Left renal cortex interstitium (tissue), 4 donors: ENCODE measurements around the gene FOLR2. TPM values are rescaled to one million over a fixed set of nuclear protein-coding genes. Genes with fewer than 3 reads are reported as not detected.

Source experiments
- DNase-seq, 4 donors: peaks; one replicate each; pipeline ENCODE4 v3.0.0-alpha.2; 2013; ENCODE audit warnings: low read depth in 4 of 4, low spot score in 2 of 4, missing footprints in 1 of 4
- polyA plus RNA-seq, 4 donors: library from polyadenylated mRNA; unstranded; fragments of 120-200 nt; gene quantifications; one replicate each; pipeline ENCODE4 v1.2.1, GENCODE V29; 2013; ENCODE audit not compliant: insufficient read length in 4 of 4

FOLR2 gene
- polyA plus RNA-seq, 4 donors, result 8.3 to 13.0 (median 11.0) TPM

DNA sequence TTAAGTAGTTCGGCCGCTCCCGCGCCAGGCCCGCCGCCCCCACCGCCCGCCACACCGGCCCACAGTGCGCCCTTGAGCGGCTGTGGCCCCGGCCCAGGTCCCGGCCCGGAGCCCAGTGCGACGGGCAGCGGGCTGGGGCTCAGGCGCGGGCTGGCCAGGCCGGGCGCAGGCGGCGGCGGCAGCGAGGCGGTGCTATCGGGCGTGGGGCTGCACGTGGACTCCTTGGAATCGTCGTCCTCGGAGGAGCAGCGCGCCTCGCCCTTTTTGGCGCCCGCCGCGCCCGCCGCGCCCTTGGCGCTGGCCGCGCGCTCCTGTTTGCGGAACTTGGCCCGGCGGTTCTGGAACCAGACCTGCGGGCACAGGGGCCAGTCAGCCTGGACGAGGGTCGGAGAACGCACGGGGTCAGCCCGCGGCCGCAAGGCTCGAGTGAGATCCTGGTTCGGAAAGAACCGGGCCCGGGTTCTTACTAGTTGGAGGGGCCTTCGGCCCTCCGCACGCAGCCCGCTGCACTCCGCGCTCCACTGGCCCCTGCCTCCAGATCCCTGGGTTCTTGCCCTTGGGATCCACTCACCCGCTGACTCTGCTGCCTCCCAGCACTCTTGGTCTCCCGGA lies 23.4 kb downstream of the FOLR2 start:
- no peak for DNase-seq

DNA sequence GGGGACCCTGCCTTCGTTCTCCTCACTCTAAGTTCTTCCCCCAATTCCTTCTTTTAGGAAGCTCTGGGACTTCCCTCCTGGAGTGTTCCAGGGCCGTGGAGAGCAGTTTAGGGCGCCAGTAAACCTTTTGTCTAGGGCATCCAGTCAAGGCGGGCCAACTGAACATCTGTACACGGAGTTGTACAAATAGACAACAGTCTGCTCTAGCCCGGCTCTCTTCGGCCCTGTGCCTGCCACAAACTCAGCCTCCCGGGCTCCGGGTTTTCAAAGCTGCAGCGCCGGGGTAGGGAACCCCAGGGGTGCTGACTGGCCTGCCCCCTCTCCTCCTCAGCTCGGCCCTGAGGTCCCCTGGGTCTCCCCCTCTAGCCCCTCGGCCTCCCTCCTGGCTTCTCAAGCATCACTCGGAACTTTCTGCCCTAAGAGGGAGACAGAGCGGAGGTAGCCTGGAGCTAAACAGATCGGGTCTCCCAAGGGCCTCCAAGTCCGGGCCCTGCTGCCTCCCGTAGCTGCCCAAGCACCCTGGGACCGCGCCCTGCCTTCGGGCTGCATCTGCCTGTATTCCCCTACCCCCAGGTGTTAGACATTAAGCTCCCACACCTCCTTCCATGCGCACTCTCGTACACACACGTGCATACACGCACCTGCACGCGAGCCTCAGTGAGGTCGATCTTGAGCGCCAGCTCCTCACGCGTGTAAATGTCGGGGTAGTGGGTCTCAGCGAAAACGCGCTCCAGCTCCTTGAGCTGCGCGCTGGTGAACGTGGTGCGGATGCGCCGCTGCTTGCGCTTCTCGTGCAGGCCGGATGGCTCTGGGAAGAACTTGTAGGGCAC lies 24.1 kb downstream of the FOLR2 start:
- DNase-seq, result no peak

DNA sequence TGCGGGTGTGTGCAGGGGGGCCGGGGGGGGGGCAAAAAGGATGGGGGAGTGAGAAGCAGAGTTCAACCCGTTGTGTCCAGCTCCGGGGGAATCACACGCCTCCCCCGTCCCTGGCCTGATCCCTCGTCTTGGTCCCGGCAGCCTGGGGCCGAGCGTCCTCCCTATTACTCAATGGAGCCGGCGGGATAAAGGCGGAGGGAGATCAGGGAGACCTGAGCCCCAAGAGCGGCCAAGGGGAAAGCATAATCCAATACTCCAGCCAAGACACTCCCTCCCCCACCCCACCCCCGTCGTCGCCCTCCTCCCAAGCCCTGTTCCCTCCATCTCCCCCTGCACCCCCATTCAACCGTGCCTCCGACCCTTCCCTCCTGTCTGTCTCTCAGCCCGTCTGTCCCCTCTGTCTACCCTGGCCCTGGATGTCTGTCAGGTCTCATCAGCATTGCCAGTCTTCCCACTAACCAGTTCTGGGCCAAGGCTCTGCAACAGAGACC lies 24.7 kb downstream of the FOLR2 start:
- DNase-seq, result no peak

DNA sequence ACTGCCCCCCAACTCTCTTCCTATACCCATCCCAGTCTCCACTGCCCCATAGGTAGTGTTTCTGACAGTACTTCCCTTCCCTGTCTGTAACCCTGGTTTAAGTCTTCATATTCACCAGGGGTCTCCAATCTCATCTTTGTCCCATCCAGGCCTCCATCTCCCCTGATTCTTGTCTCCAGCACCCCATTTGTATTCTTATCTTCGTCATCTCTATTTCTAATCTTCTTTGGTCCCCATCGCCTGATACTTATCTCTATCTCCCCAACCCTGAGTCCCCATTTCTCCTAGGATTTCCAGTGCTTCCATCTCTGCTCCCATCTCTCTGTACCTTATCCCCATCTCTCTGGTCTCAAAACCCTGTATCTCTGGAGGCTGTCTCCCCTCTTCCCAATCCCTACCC lies 25.5 kb downstream of the FOLR2 start:
- DNase-seq, result no peak

DNA sequence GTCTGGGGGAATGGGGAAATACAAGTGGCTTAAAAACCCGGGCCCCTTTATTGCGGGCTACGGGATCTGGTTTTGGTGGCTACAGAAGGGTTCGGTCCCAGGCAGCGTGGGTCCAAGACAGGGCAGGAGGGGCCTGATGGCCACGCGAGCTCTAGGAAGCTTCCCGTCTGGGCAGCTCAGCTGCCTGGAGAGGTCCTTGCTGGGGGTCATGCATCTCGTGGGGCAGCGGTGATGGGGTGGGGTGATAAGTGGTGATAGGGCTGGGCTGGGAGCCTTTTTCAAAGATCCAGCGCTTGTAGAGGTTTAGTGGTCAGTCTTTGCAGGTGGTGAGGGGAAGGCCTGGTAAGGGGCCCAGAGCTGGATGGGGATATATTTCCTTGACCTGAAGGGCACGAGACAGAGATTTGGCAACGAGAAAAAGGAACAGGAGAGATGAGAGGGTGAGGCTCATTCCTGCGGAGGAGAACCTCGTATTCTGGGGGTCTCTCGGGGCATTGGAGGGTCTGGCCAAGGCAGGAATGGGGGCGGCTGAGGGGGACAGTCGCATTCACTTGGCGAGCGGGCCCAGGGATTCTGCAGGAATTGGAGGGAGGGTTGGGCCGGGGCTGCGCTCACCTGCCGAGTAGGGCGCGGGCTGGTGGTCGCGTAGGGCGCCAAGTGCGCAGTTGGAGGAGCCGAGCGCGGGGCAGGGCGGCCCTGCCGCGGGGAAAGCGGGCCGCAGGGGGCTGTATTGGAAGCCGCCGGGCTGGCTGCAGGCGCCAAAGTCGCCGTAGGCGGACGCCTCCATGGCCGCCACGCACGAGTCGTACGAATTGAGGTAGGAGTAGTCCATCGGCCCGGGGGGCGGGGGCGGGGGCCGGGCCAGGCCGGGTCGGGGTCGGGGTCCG lies 26.8 kb downstream of the FOLR2 start:
- DNase-seq, result no peak

DNA sequence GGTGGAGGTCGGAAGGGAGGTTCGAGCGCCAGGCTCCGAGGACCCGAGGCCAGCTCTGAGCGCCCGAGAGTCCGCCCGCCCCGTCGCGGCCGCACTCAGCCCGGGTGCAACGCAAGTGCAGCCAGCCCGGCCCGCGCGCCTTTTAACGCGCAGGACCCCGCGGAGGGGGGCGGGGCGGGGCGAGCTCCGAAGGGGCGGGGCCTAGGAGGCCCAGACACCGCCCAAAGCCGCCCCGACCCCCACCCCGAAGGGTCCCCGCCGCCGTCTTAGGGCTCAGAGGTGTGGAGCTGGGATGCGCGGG lies 27.4 kb downstream of the FOLR2 start, which contains the start of gene PHOX2A:
PHOX2A (minus strand) TSS at position 117 of the 301 bp plus-strand sequence. CDS start 172 bp downstream, outside the sequence.
- DNase-seq, result no peak

DNA sequence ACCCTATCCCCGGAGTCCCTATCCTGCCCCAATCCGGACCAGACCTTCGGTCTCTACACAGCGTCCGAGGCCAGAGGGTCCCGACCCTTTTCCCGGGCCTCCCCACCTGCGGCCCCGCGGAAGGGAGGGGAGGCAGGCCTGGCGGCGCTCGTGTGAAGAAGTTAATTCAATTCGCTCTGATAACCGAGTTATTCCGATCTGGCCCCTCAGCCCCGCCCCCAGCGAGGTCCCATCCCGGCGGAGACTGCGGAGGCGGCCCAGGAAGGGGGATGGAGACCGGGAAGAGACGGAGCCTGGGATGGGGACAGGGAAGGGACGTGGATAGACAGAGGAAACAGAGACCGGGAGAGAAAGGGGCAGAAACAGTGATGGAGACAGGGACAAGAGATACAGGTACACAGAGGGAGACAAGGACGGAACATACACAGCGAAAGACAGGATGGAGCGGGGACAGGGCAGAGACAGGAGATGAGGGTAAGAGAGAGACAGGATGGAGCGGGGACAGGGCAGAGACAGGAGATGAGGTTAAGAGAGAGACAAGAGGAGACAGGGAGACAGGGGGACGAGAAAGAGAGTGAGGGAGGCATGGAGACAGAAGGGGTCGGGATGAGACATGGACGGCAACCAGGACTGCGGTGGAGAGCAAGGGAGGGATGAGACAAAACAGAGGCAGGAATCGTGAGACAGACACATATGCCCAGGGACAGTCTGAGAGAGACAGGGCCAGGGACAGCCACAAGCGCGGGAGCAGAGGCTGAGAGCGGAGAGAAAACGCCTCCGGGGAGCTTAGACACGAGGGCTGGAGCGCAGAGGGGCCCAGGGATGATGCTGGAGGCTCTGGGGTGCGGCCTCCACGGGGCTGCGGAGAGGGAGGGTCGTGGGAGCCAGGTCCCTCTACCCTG lies 28.0 kb downstream of the FOLR2 start:
- no peak for DNase-seq

DNA sequence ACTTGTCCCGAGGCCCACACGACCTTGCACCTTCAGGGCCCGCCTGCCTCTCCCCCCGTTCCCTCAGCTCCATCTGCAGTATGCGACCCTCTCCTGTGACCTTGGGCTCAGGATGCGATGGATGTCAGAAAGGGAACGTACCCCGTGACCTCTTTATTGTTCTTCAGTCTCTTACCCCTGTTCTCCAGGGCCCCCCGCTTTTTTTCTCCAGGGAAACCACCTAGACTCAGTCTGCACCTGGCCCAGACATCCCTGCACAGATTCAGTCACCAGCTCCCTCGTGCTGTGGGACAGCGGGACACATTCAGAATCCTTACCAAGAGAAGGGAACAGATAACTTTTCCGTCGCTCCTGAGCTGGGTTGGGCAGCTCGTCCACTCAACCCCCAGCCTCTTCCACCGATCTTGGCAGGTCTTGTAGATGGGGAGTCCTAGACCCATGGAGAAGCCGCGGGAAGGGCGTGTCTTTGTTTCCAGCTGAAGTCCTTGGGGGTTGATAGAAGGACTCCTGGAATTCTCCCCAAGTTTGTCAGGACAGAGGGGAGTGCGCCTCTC lies 28.7 kb downstream of the FOLR2 start:
- DNase-seq, result no peak

DNA sequence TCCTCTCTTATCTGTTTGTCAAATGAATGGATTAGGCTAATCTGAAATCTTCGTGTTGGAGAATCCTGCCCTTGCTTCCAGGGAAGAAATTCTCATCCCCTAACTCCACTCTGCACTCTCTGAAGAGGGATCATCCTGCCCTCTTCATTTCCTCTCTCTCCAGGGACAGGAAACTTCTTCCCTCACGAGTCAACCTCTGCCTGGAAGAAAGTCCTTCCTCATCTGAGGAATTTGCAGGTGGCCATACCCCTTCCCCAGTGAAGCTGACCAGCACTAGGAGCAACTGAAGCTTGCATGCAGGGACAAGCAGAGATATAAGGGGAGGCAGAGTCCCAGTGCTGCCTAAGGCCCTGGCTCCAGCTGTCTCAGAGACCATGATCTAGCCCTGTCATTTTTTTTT lies 31.0 kb downstream of the FOLR2 start:
- no peak for DNase-seq

DNA sequence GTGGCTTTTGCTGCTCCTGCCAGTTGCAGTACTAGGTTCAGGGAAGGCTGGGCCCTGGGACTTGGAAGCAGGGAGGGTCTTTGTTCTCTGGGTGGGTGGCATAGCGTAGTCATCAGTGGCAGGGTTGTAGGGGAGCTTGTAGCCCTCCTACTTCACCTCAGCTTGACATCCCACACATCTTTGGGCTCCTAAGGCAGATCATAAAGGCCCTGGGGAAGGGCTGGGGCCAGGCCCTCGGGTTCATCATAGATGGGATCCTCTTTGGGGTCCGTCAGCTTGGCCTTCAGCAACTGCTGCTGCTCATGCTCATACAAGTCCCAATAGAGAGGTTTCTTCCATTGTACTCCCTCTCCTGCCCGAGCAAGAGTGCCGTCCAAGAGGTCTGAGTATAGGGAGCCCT lies 33.4 kb downstream of the FOLR2 start:
- no peak for DNase-seq

DNA sequence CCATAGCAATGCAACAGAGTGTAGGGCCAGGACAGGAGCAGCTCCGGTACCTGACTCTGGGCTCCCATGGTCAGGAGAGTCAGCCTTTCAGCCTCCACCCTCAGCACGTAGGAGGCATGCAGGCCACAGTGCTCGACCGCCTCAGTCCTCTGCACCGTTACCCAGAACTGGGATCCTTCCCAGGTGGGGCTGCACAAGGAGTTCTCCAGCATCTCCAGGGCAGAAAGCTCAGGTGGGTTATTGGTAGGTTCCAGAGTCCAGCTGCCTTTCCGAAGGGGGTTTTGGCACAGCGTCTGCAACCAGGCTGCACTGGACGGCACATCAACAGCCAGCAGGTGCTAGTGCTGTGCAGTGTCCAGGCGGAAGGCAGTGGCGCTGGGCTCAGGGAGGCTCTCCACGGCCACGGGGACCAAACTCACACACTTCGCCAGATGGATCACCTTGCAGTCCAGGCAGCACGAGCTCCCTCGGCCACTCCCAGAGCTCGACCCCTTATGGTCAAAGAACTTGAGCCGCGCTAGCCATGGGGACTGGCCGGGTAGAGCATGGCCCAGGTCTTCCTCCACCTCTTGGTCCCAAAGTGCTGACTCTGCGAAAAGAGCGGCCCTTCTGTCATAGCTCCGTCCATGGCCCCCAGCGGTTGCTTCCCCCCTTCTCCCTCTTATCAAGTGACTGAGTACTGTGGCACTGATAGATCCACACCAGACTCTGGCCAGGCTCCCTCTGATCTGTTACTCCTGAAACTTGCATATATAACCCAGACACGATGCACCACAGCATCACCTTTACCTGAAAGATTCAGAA lies 34.3 kb downstream of the FOLR2 start:
- no peak for DNase-seq

DNA sequence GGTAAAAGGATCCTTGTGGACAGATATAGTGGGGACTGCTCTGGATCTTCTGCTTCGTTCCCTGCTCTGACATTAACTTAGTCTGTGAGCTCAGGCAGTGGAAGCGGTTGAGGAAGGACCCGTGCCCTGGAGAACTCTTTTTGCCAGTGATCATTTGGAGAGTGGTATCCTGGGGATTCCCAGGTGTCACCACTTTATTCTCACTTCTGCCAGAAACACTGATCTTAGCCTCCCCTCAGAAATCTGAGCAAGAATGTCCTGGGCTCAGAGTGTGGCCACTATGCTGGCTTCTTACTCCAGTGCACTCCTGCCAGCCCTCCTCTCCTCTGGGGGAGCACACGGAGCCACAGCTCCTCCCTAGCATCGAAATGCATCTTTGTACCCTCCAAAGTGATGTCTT lies 35.0 kb downstream of the FOLR2 start:
- no peak for DNase-seq

DNA sequence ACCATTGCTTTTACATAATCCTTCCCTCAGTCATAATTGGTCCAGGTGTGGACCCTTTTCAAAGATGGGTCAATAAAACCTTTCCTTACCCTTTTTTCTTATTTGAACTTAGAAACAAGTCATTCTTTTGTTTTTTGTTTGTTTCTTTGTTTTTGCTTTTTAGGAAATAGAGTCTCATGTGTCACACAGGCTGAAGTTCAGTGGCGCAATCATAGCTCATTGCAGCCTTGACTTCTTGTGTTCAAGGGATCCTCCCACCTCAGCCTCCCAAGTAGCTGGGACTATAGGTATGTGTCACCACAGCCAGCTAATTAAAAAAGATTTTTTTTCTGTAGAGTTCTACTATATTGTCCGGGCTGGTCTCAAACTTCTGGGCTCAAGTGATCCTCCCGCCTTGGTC lies 36.8 kb downstream of the FOLR2 start:
- no peak for DNase-seq

DNA sequence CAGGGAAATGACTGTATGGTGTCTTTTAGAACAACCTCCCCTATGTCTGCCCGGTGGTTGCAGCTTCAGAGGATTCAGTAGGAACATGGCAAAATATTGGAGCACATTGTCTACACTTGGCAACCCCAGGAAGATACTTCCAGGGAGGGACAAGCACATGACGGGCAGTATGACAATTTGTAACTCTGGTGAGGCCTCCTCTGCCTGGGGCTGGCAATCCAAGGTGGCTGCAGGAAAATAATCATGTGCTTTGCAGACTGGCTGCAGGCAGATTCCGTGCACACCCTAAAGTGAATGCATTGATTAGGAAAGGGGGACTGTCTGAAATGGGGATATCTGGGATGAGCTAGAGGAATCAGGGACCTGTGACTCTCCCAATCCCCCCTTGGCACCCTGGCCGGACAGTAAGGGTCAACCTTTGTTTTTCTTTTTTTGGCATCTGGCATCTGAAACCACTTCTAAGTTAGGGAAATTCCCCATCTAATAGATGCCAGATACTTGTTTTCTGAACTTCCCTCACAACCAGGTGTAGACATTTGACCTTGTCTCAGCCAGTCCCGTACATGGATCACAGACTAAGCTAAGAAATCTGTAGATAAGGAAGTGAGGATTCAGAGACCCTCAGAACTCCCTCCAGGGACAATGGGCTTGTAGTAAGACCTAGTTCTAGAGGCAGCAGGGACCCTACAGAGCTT lies 37.9 kb downstream of the FOLR2 start:
- DNase-seq, result no peak

DNA sequence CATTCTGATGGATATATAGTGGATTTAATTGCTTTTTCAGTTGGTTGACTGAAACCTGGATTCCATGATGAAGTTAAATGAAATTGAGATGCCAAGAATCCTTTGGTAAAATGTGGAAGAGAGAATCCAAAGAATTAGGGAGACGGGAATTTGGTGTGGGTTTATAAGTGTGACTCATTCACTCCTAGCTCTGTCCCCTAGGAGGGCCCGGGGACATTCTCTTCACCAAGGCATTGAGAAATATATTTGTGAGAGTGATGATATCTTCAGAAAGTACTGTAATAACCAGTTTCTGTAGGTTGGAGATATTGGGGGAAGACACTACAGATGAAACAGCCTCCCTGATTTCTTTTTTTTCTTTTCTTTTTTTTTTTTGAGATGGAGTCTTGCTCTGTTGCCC lies 41.0 kb downstream of the FOLR2 start:
- DNase-seq, result no peak

DNA sequence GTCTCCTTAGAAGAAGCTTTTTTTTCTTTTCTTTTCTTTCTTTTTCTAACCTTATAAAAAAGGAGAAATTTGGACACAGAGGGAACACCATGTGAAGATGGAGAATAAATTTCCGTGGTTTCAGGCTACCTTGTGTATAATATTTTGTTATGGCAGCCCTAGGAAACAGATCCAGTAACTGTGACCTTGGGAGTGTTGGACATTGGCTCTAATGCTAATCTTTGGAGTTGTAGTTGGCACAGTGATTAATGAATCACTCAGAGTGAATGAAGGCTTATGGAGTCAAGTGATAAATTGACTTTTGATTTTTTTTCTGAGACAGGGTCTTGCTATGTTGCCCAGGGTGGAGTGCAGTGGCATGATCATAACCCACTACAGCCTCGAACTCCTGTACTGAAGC lies 42.9 kb downstream of the FOLR2 start:
- DNase-seq, result no peak

DNA sequence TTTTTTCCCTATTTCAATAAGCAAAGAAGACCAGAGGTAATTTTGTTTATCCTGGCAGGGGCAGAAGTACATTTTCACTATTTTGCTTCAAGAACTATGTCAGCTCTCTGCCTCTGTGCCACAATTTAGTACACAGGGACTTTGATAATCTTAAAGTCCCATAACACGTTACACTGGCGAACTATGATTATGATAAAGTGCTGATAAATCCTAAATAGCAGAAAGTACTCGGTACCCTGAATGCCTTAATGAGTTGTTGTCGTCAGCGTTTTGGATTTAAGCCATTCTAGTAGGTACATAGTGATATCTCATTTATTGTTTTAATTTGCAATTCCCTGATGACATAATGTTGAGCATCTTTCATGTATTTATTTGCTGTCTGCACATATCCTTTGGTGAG lies 44.0 kb downstream of the FOLR2 start:
- DNase-seq, result no peak

DNA sequence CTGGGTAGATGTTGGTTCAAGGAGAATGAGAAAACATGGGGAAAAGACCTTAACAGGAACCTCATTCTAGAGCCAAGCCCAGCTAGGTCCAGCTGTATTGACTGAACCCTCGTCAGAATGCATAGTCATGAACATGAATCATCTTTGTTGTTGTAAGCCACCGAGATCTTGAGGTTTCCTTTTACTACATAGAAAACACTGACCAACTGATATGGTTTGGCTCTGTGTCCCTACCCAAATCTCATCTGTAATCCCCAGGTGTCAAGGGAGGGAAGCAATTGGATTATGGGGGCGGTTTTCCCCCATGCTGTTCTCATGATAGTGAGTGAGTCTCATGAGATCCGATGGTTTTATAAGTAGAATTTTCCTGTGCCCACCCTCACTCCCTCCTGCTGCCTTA lies 46.8 kb downstream of the FOLR2 start:
- DNase-seq, result no peak

DNA sequence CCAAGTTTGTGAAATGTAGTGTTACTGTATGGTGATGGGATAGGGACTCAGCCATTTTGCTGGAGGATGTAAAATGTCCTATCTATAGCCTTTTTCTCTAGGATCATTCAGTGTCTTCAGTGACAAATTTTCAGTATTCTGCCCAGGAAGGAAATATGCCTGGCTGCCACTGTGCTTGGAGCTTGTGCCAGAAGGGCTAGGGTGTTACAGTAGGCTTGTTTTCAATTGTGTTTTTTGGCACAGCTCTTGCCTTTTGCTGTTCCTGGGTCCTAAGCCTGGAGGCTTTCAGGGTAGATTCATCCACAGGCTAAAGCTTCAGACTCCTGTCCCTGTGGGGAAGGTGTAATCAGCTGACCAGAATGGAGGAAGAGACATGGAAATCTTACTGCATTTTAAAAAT lies 49.4 kb downstream of the FOLR2 start:
- no peak for DNase-seq
